ENCODE results near the gene PI4KB.

Gene PI4KB

GRCh38 chr1:151289991-151290708 lies 37.1 kb downstream of the PI4KB start:
- H3K9ac ChIP-seq (ENCODE audit: low read length): no peak overlapping the region
- H3K4me1 ChIP-seq (ENCODE audit: control insufficient read depth, insufficient read depth, low read length): no peaks in the 10 kb centered on the region
- no peak overlapping the region for H3K4me3 ChIP-seq (ENCODE audit: low read length)
- peaks cover 42% of the 10 kb centered on the region for H3K36me3 ChIP-seq (ENCODE audit: control insufficient read depth, insufficient read depth, low read length)
- no peaks in the 10 kb centered on the region for H3K27me3 ChIP-seq (ENCODE audit: control insufficient read depth, insufficient read depth, low read length)
- no peaks in the 10 kb centered on the region for H3K9me3 ChIP-seq (ENCODE audit: control insufficient read depth, low read length)

GRCh38 chr1:151289080-151289935 lies 37.9 kb downstream of the PI4KB start:
- Histone ChIP-seq H3K27me3 (ENCODE audit: control insufficient read depth, insufficient read depth, low read length) (no peaks in the 10 kb centered on the region), H3K4me1 (ENCODE audit: control insufficient read depth, insufficient read depth, low read length) (peaks cover 3% of the 10 kb centered on the region), H3K36me3 (ENCODE audit: control insufficient read depth, insufficient read depth, low read length) (peaks cover 39% of the 10 kb centered on the region)

DNA sequence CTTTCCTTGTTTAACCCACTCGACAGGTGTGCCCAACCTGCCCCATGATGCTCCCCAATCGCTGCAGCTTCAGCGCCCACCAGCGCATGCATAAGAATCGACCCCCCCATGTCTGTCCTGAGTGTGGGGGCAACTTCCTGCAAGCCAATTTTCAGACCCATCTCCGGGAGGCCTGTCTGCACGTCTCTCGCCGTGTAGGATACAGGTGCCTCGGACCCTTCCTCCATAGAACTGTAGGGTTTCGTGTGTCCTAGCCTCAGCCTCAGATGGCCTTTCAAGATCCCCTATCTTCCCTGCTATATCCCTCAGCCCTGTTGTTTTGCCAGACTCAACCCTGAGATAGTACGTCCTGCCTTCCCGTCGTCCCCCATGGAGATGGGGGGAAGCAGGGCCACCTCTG lies 38.7 kb downstream of the PI4KB start:
- Histone ChIP-seq H3K4me1 (ENCODE audit: control insufficient read depth, insufficient read depth, low read length) (peaks cover 12% of the 10 kb centered on the region), H3K27me3 (ENCODE audit: control insufficient read depth, insufficient read depth, low read length) (no peaks in the 10 kb centered on the region), H3K36me3 (ENCODE audit: control insufficient read depth, insufficient read depth, low read length) (peaks cover 39% of the 10 kb centered on the region), H3K4me3 (ENCODE audit: low read length) (no peak overlapping the region), H3K9me3 (ENCODE audit: control insufficient read depth, low read length) (no peaks in the 10 kb centered on the region), H3K9ac (ENCODE audit: low read length) (no peak overlapping the region)

More at GRCh38 chr1:151289080-151289935, 37.9 kb downstream of the PI4KB start:
- H3K9me3 ChIP-seq (ENCODE audit: control insufficient read depth, low read length): no peaks in the 10 kb centered on the region
- H3K4me3 ChIP-seq (ENCODE audit: low read length): no peak overlapping the region
- H3K9ac ChIP-seq (ENCODE audit: low read length): no peak overlapping the region

DNA sequence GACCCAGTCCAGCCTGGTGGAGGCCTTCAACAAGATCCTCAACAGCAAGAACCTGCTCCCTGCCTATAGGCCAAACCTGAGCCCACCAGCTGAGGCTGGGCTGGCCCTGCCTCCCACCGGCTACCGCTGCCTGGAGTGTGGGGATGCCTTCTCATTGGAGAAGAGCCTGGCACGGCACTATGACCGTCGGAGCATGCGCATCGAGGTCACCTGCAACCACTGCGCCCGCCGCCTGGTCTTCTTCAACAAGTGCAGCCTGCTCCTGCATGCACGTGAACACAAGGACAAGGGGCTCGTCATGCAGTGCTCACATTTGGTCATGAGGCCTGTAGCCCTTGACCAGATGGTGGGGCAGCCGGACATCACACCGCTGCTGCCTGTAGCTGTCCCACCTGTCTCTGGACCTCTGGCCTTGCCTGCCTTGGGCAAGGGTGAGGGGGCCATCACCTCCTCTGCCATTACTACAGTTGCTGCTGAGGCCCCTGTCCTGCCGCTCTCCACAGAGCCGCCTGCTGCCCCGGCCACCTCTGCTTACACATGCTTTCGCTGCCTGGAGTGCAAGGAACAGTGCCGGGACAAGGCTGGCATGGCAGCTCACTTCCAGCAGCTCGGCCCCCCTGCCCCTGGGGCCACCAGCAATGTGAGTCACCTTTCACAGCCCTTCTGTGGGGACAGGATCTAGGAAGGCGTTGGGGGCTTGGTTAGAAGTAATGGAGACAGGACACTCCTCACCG lies 39.3 kb downstream of the PI4KB start:
- peaks cover 17% of the 10 kb centered on the region for H3K4me1 ChIP-seq (ENCODE audit: control insufficient read depth, insufficient read depth, low read length)
- H3K27me3 ChIP-seq (ENCODE audit: control insufficient read depth, insufficient read depth, low read length): no peaks in the 10 kb centered on the region
- H3K9me3 ChIP-seq (ENCODE audit: control insufficient read depth, low read length): no peaks in the 10 kb centered on the region
- H3K9ac ChIP-seq (ENCODE audit: low read length): no peak overlapping the region
- peaks cover 38% of the 10 kb centered on the region for H3K36me3 ChIP-seq (ENCODE audit: control insufficient read depth, insufficient read depth, low read length)
- H3K4me3 ChIP-seq (ENCODE audit: low read length): no peak overlapping the region

GRCh38 chr1:151287341-151287699 lies 39.9 kb downstream of the PI4KB start:
- Histone ChIP-seq H3K36me3 (ENCODE audit: control insufficient read depth, insufficient read depth, low read length) (peaks cover 32% of the 10 kb centered on the region), H3K9ac (ENCODE audit: low read length) (no peak overlapping the region), H3K4me1 (ENCODE audit: control insufficient read depth, insufficient read depth, low read length) (peaks cover 17% of the 10 kb centered on the region), H3K27me3 (ENCODE audit: control insufficient read depth, insufficient read depth, low read length) (no peaks in the 10 kb centered on the region), H3K4me3 (ENCODE audit: low read length) (no peak overlapping the region), H3K9me3 (ENCODE audit: control insufficient read depth, low read length) (no peaks in the 10 kb centered on the region)

- peaks cover 31% of the 10 kb centered on the region for H3K36me3 ChIP-seq (ENCODE audit: control insufficient read depth, insufficient read depth, low read length)
Observed at GRCh38 chr1:151286619-151287340, 40.4 kb downstream of the PI4KB start.

DNA sequence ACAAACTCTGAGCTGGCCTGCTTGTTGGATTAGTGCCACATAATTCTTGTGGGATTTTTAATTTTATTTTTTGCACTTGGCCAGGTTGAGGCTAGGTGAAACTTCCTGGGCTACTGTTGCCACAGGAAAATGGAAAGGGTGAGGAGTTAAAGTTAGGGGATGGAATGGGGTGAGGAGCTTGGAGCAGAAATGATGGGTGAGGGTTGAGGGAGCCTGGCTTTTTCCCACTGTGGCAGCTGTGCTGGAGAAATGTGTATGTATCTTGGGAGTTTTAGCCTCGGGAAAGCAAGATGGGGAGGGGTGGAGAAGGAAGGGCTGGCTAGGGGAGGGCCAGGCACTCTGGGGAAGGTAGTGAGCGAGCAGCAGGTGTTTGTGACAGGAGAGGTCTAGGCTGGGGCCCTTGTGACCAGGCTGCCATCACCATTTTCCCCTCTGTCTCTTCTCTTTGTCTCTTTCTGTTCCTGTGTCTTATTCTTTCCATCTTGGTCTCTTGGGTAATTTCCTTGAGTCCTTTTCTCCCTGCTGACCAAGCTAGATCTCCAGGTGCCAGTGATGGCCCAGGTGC lies 43.1 kb downstream of the PI4KB start:
- Histone ChIP-seq H3K4me1 (ENCODE audit: control insufficient read depth, insufficient read depth, low read length) (peaks cover 20% of the 10 kb centered on the region), H3K4me3 (ENCODE audit: low read length) (no peak overlapping the region), H3K36me3 (ENCODE audit: control insufficient read depth, insufficient read depth, low read length) (peaks cover 17% of the 10 kb centered on the region), H3K27me3 (ENCODE audit: control insufficient read depth, insufficient read depth, low read length) (no peaks in the 10 kb centered on the region), H3K9ac (ENCODE audit: low read length) (peak overlapping the region; percentile 87), H3K9me3 (ENCODE audit: control insufficient read depth, low read length) (no peaks in the 10 kb centered on the region)

More at GRCh38 chr1:151286619-151287340, 40.4 kb downstream of the PI4KB start:
- Histone ChIP-seq H3K9me3 (ENCODE audit: control insufficient read depth, low read length) (no peaks in the 10 kb centered on the region), H3K4me1 (ENCODE audit: control insufficient read depth, insufficient read depth, low read length) (peaks cover 17% of the 10 kb centered on the region), H3K27me3 (ENCODE audit: control insufficient read depth, insufficient read depth, low read length) (no peaks in the 10 kb centered on the region), H3K9ac (ENCODE audit: low read length) (no peak overlapping the region), H3K4me3 (ENCODE audit: low read length) (no peak overlapping the region)

GRCh38 chr1:151282883-151283725 lies 44.1 kb downstream of the PI4KB start:
- Histone ChIP-seq H3K4me1 (ENCODE audit: control insufficient read depth, insufficient read depth, low read length) (peaks cover 20% of the 10 kb centered on the region), H3K9me3 (ENCODE audit: control insufficient read depth, low read length) (no peaks in the 10 kb centered on the region), H3K27me3 (ENCODE audit: control insufficient read depth, insufficient read depth, low read length) (no peaks in the 10 kb centered on the region), H3K4me3 (ENCODE audit: low read length) (peak overlapping the region; percentile 99), H3K9ac (ENCODE audit: low read length) (peak overlapping the region; percentile 87), H3K36me3 (ENCODE audit: control insufficient read depth, insufficient read depth, low read length) (peaks cover 9% of the 10 kb centered on the region)

DNA sequence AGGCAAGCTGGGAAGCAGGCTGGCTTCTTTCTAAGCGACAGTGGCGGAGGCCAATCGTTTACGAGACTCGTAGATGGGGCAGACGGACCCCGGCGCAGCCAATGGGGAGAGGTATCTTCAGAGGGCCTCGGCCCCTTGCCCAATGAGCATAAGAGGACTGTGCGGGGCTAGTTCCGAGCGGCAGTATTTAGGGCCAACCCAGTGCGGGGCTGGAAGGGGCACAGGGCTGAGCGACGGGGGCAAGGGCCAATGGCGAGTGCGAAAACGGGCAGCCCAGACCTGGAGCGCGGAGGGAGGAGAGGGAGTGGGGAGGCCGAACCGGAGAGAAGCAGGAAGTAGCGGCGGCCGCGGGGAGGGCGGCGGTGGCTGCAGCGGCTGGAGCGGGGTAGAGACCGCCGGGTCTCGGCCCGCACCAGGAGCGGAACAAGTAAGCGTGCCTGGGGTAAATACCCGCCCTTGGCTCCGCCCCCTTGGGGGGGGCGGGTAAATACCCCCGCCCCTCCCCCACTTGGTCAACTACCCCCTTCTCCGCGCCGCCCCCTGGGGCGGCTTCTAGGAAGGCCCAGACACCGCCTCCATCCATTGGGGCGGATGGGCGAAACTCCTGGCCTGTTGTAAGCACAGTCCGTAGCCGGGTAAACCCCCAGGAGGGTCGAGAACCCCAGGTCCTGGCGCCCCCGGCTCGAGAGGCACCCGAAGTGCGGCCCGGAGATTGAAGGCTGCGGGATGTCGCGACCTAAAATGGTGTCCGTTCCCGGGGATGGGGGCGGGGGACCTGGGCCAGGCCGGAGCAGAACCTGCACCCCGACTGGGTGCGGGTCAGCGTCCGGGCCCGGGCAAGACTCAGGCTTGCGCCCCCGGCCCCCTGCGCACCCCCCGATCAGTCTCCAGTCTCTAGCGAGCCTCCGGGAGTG lies 45.0 kb downstream of the PI4KB start, which contains the start of gene ZNF687:
TSS of gene ZNF687 (plus strand) at position 331 of the 914 bp plus-strand sequence. CDS start 3,993 bp downstream, outside the sequence.
- Histone ChIP-seq H3K9ac (ENCODE audit: low read length) (peak within 1 kb of the TSS; percentile 92), H3K9me3 (ENCODE audit: control insufficient read depth, low read length) (no peaks in the 10 kb centered on the region), H3K4me1 (ENCODE audit: control insufficient read depth, insufficient read depth, low read length) (peaks cover 20% of the 10 kb centered on the region), H3K4me3 (ENCODE audit: low read length) (peak within 1 kb of the TSS; percentile 99), H3K36me3 (ENCODE audit: control insufficient read depth, insufficient read depth, low read length) (peaks cover 7% of the 10 kb centered on the region), H3K27me3 (ENCODE audit: control insufficient read depth, insufficient read depth, low read length) (no peaks in the 10 kb centered on the region)
